HG02588 (cell line): ENCODE measurements around the gene APBA1.

Experiments used
- ATAC-seq: cut with Tn5 transposase; IDR thresholded peaks from one replicate; pipeline ENCODE4 v1.9.1; 2021; ENCODE audit warnings: mild to moderate bottlenecking, moderate library complexity; ENCODE audit not compliant: unreplicated experiment

APBA1 gene

GRCh38 chr9:69658987-69659675 lies 13.0 kb downstream of the APBA1 start:
- ATAC-seq = no peak

GRCh38 chr9:69657269-69657668 lies 14.9 kb downstream of the APBA1 start:
- ATAC-seq = no peak

GRCh38 chr9:69655065-69655464 lies 17.1 kb downstream of the APBA1 start:
- no peak for ATAC-seq

GRCh38 chr9:69653261-69653660 lies 18.9 kb downstream of the APBA1 start:
- ATAC-seq = no peak

- no peak for ATAC-seq
Observed at GRCh38 chr9:69649566-69650250, 22.5 kb downstream of the APBA1 start.

DNA sequence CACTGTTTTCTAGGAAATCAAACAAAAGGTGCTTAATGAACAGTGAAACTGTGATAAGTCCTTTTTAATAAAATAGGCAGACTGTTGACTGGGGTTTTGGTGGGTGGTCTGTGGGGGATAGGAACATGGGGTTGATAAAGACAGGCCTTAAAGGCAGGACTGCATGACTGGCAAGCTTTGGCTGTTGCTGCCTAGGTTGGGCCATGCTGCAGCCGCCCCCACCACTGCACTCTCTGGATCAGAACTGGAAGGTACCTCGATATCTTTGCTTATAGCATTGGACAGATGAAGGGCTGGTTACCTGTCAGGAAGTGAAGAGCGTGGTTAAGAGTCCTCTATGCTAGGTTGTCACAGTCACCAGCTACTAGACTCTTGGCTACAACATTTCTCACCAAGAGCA lies 24.4 kb downstream of the APBA1 start:
- ATAC-seq = no peak

DNA sequence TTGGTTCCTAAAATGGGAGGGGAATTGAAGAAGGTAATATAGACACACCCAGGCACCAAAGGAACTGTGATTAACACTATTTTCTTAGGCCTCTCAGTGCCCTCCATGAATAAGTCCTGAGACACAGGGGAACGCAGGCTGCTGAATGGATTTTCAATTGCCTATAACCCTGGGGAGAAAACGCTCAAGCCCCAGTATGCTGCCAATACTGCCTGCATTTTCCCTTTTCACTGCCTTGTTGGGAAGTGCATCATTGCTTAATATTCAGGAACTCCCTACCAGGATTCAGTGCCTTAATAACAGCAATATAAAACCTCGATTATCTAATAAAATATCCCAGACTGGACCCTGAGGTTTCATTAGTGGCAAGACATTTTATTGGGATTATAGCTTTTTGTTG lies 25.4 kb downstream of the APBA1 start:
- no peak for ATAC-seq

DNA sequence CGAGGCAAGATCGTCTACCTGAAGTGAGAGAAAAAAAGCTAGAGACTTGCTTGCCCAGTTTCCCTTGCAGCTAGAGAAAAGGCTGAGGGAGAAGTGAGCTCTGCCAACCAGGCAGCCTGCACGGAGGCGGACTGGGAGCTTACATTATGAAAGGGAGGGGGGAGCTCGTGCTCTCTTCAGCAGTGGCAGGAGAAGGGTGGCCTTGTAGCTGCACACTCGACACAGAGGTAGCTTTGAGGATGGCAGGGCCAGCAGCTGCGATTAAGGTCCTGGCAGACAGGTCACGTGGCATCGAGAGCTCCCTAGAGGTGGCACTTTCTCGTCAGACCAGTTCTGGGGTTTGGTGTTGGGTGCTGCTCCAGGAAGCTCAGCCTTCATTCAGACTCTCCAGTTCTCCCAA lies 26.7 kb downstream of the APBA1 start:
- no peak for ATAC-seq

GRCh38 chr9:69643098-69643497 lies 29.1 kb downstream of the APBA1 start:
- ATAC-seq = no peak

GRCh38 chr9:69637817-69638200 lies 34.4 kb downstream of the APBA1 start:
- no peak for ATAC-seq

- ATAC-seq = no peak
Observed at GRCh38 chr9:69637193-69637816, 34.9 kb downstream of the APBA1 start.

DNA sequence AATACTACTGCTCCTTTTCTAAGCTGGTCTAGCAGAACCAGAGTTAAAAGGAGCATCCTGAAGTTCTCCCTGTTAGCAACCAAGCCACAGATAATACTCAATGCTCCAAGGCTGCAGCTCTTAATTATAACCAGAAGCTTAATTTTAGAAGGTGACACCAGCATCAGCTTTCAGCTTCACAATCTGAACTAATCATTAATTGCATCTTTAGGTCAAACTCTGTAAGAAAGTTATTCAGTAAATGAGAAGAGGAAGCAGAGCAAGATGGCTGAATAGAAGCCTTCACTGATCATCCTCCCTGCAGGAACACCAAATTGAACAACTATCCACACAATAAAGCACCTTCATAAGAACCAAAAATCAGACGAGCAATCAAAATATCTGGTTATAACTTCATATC lies 38.5 kb downstream of the APBA1 start:
- no peak for ATAC-seq

GRCh38 chr9:69632768-69633167 lies 39.4 kb downstream of the APBA1 start:
- ATAC-seq = no peak

- no peak for ATAC-seq
Observed at GRCh38 chr9:69627281-69627680, 44.9 kb downstream of the APBA1 start.

- ATAC-seq = no peak
Observed at GRCh38 chr9:69623276-69623675, 48.9 kb downstream of the APBA1 start.

GRCh38 chr9:69622676-69623075 lies 49.5 kb downstream of the APBA1 start:
- no peak for ATAC-seq

- ATAC-seq = no peak
Observed at GRCh38 chr9:69621730-69622460, 50.3 kb downstream of the APBA1 start.

- ATAC-seq = no peak
Observed at GRCh38 chr9:69620731-69621130, 51.4 kb downstream of the APBA1 start.

GRCh38 chr9:69619233-69619632 lies 52.9 kb downstream of the APBA1 start:
- ATAC-seq = no peak

- ATAC-seq = no peak
Observed at GRCh38 chr9:69617006-69617405, 55.2 kb downstream of the APBA1 start.

DNA sequence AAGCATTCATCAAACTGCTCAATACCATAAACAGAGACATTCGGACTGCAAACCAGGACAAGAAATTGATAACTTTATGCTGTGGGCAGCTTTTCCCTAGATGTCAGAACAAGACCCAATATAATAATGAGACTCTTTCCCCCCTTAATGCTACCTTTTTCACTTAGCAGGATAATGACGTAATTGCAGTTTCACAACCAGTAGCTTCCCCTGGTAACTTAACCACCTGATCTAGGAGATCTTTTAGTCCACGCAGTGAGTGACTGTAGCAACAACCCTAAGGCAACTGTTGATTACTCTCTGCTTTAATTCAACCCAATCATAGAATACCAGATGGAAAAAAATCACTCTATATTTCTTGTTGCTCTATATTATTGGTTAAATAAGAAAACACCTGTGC lies 56.3 kb downstream of the APBA1 start:
- ATAC-seq = no peak

DNA sequence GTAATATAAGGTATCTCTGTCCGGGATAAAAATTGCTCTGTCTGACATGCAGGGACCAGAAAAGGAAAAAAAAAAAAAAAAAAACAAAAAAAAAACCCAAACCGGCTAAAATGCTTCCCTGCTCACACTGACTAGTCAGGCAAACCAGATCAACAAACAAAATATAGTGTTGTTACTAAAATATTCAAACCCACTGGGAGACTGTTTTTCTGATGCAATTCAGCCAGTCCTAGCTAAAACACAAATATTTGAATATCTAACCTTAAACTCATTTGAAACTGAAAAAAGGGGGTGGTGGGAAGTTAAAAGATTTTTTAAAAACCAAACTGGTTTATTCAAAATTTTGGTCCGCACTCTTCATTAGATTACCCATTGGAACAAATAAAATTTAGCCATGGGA lies 61.0 kb downstream of the APBA1 start:
- ATAC-seq = no peak
